ENCODE results near the gene HLA-F.

Gene HLA-F

GRCh38 chr6:29755295-29755871 is 32.1 kb downstream of the HLA-F start:
- Histone ChIP-seq H2AFZ (ENCODE audit: low read length) (no peak overlapping the region), H3K9me3 (ENCODE audit: insufficient read depth, low read depth, low read length) (no peaks in the 10 kb centered on the region), H3K36me3 (ENCODE audit: insufficient read depth, low read length) (no peaks in the 10 kb centered on the region), H3K79me2 (ENCODE audit: insufficient read depth, low read length) (no peaks in the 10 kb centered on the region), H4K20me1 (ENCODE audit: insufficient read depth, low read length, poor library complexity, severe bottlenecking) (no peaks in the 10 kb centered on the region), H3K27me3 (ENCODE audit: insufficient read depth, low read length, poor library complexity, severe bottlenecking) (no peaks in the 10 kb centered on the region), H3K9ac (ENCODE audit: low read depth, low read length, poor library complexity, severe bottlenecking) (no peak overlapping the region), H3K9me2 (replicated peaks; ENCODE audit: low read depth, low read length) (no peaks in the 10 kb centered on the region), H3K4me2 (ENCODE audit: low read depth, low read length, poor library complexity, severe bottlenecking) (no peak overlapping the region), H3K4me1 (ENCODE audit: insufficient read depth, low read length, poor library complexity, severe bottlenecking) (peaks cover 8% of the 10 kb centered on the region), H3K4me3 (ENCODE audit: low read length, poor library complexity, severe bottlenecking) (no peak overlapping the region), H3F3A (ENCODE audit: low read depth) (no peaks in the 10 kb centered on the region)
- TF ChIP-seq EZH2phosphoT487 (IDR thresholded peaks at IDR 0.05; ENCODE audit: borderline replicate concordance) (no peak), CTCF (conservative IDR thresholded peaks at IDR 0.05; ENCODE audit: low read length) (no peak)

- Histone ChIP-seq H3K4me1 (ENCODE audit: insufficient read depth, low read length, poor library complexity, severe bottlenecking) (peaks cover 8% of the 10 kb centered on the region), H3K9me2 (replicated peaks; ENCODE audit: low read depth, low read length) (no peaks in the 10 kb centered on the region), H3K4me2 (ENCODE audit: low read depth, low read length, poor library complexity, severe bottlenecking) (no peak overlapping the region), H3K4me3 (ENCODE audit: low read length, poor library complexity, severe bottlenecking) (no peak overlapping the region), H3K27me3 (ENCODE audit: insufficient read depth, low read length, poor library complexity, severe bottlenecking) (no peaks in the 10 kb centered on the region), H3K36me3 (ENCODE audit: insufficient read depth, low read length) (no peaks in the 10 kb centered on the region), H2AFZ (ENCODE audit: low read length) (no peak overlapping the region), H3K9ac (ENCODE audit: low read depth, low read length, poor library complexity, severe bottlenecking) (no peak overlapping the region), H3F3A (ENCODE audit: low read depth) (no peaks in the 10 kb centered on the region), H3K79me2 (ENCODE audit: insufficient read depth, low read length) (no peaks in the 10 kb centered on the region), H4K20me1 (ENCODE audit: insufficient read depth, low read length, poor library complexity, severe bottlenecking) (no peaks in the 10 kb centered on the region), H3K9me3 (ENCODE audit: insufficient read depth, low read depth, low read length) (no peaks in the 10 kb centered on the region)
- TF ChIP-seq EZH2phosphoT487 (IDR thresholded peaks at IDR 0.05; ENCODE audit: borderline replicate concordance) (no peak), CTCF (conservative IDR thresholded peaks at IDR 0.05; ENCODE audit: low read length) (no peak)
These were observed 34.0 kb downstream of the HLA-F start for GRCh38 chr6:29757282-29757681.

GRCh38 chr6:29757701-29758293 is 34.6 kb downstream of the HLA-F start:
- Histone ChIP-seq H3F3A (ENCODE audit: low read depth) (no peaks in the 10 kb centered on the region), H3K4me3 (ENCODE audit: low read length, poor library complexity, severe bottlenecking) (no peak overlapping the region), H4K20me1 (ENCODE audit: insufficient read depth, low read length, poor library complexity, severe bottlenecking) (no peaks in the 10 kb centered on the region), H3K79me2 (ENCODE audit: insufficient read depth, low read length) (no peaks in the 10 kb centered on the region), H3K9me2 (replicated peaks; ENCODE audit: low read depth, low read length) (no peaks in the 10 kb centered on the region), H3K9me3 (ENCODE audit: insufficient read depth, low read depth, low read length) (no peaks in the 10 kb centered on the region), H2AFZ (ENCODE audit: low read length) (no peak overlapping the region), H3K4me1 (ENCODE audit: insufficient read depth, low read length, poor library complexity, severe bottlenecking) (peaks cover 8% of the 10 kb centered on the region), H3K9ac (ENCODE audit: low read depth, low read length, poor library complexity, severe bottlenecking) (no peak overlapping the region), H3K4me2 (ENCODE audit: low read depth, low read length, poor library complexity, severe bottlenecking) (no peak overlapping the region), H3K27me3 (ENCODE audit: insufficient read depth, low read length, poor library complexity, severe bottlenecking) (no peaks in the 10 kb centered on the region), H3K36me3 (ENCODE audit: insufficient read depth, low read length) (no peaks in the 10 kb centered on the region)
- no peak for TF ChIP-seq CTCF (conservative IDR thresholded peaks at IDR 0.05; ENCODE audit: low read length)
- TF ChIP-seq EZH2phosphoT487 (IDR thresholded peaks at IDR 0.05; ENCODE audit: borderline replicate concordance), result no peak

All from Loucy (cell line).